ENCODE data around the gene EIF1B. TPM values are rescaled to one million over a fixed set of nuclear protein-coding genes. Genes with fewer than 3 reads are reported as not detected.

EIF1B gene
- total RNA-seq, 2 experiments from 2014 or later: 112 to 120 TPM

DNA sequence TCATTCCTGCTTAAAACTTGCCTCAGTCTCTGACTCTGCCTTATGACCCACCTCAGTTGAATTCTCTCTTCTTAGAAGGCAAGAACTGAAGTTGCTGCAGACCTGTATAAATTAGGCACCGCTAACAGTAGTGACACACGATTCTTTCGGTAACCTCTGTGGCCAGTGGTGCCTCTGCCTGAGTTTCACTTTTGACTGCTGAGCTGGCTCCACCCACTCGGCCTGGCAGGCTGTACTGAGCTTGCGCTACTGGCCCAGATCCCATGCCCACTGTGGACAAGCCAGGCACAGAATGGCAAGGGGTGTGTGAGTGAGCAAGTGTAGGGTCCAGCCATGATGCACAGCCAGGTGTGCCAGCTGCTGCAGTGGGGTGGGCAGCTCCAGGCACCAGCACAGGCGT is 19.1 kb upstream of the EIF1B start:
- POLR2A ChIA-PET: interaction anchor here (1.9 kb wide), 1 partner anchor 18 kb away, joined by 9 read pairs; no protein-coding TSS in a partner anchor
- Mint-ChIP-seq H3K9me3 (no peaks in the 10 kb centered on the region), H3K27ac (no peak overlapping the region), H3K4me3 (peak overlapping the region; percentile 59), H3K27me3 (no peaks in the 10 kb centered on the region), H3K36me3 (ENCODE audit: low read depth) (peaks cover 67% of the 10 kb centered on the region), H3K4me1 (ENCODE audit: low read depth) (no peaks in the 10 kb centered on the region)
- DNase-seq (peak in 4 of 14 experiments; percentile 4 to 60 (median 34)), ATAC-seq (ENCODE audit: poor library complexity) (peak; percentile 44)
- Histone ChIP-seq H3K36me3 (ENCODE audit: insufficient read depth, low read length) (peaks cover 5% of the 10 kb centered on the region), H3K9me3 (ENCODE audit: control insufficient read depth in 1 of 2, insufficient read depth in 1 of 2, low read length in 2 of 2) (peaks cover 0 to 9% of the 10 kb centered on the region in 2 experiments), H3K27me3 (ENCODE audit: control insufficient read depth in 1 of 2, insufficient read depth in 2 of 2, low read length in 2 of 2) (no peaks in the 10 kb centered on the region), H3K4me3 (ENCODE audit: low read length) (peak overlapping the region; percentile 17), H3K4me1 (ENCODE audit: insufficient read depth, low read length) (peaks cover 4% of the 10 kb centered on the region), H3K27ac (ENCODE audit: low read depth in 1 of 2, low read length in 2 of 2) (no peak overlapping the region)
- intact Hi-C loops (cut with DNase I, micrococcal nuclease): no loop called here
- TF ChIP-seq, protein P1, sequence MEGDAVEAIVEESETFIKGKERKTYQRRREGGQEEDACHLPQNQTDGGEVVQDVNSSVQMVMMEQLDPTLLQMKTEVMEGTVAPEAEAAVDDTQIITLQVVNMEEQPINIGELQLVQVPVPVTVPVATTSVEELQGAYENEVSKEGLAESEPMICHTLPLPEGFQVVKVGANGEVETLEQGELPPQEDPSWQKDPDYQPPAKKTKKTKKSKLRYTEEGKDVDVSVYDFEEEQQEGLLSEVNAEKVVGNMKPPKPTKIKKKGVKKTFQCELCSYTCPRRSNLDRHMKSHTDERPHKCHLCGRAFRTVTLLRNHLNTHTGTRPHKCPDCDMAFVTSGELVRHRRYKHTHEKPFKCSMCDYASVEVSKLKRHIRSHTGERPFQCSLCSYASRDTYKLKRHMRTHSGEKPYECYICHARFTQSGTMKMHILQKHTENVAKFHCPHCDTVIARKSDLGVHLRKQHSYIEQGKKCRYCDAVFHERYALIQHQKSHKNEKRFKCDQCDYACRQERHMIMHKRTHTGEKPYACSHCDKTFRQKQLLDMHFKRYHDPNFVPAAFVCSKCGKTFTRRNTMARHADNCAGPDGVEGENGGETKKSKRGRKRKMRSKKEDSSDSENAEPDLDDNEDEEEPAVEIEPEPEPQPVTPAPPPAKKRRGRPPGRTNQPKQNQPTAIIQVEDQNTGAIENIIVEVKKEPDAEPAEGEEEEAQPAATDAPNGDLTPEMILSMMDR (IDR thresholded peaks at IDR 0.05): no peak
- CTCF ChIA-PET: interaction anchor here (1.1 kb wide), 1 partner anchor 19 kb away, joined by 3 read pairs; no protein-coding TSS in a partner anchor

DNA sequence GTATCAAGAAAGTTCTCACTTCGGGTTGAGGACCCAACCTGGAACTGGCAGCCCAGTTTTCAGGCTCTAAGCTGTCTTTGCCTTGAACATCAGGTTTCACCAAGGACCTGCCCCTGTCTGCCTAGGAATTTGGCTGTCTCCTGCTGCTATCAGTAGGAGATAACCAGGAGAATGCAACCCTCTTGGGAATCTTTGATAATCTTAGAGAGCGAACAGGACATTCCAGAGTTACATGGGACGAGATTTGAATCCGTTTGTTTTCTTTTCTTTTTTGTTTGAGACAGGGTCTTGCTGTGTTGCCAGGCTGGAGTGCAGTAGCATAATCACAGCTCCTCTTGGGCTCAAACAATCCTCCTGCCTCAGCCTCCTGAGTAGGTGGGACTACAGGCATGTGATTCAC is 18.0 kb upstream of the EIF1B start:
- Mint-ChIP-seq H3K36me3 (ENCODE audit: low read depth) (peaks cover 66% of the 10 kb centered on the region), H3K27me3 (no peaks in the 10 kb centered on the region), H3K27ac (no peak overlapping the region), H3K9me3 (no peaks in the 10 kb centered on the region), H3K4me1 (ENCODE audit: low read depth) (no peaks in the 10 kb centered on the region), H3K4me3 (no peak overlapping the region)
- intact Hi-C loops (cut with DNase I, micrococcal nuclease): no loop called here
- Histone ChIP-seq H3K36me3 (ENCODE audit: insufficient read depth, low read length) (peaks cover 5% of the 10 kb centered on the region), H3K4me3 (ENCODE audit: low read length) (no peak overlapping the region), H3K9me3 (ENCODE audit: control insufficient read depth in 1 of 2, insufficient read depth in 1 of 2, low read length in 2 of 2) (peaks cover 0 to 9% of the 10 kb centered on the region in 2 experiments), H3K4me1 (ENCODE audit: insufficient read depth, low read length) (peaks cover 4% of the 10 kb centered on the region), H3K27me3 (ENCODE audit: control insufficient read depth in 1 of 2, insufficient read depth in 2 of 2, low read length in 2 of 2) (no peaks in the 10 kb centered on the region), H3K27ac (ENCODE audit: low read depth in 1 of 2, low read length in 2 of 2) (no peak overlapping the region)
- ChIA-PET POLR2A (interaction anchor here (0.6 to 1.9 kb wide), 2 partner anchors 17 to 24 kb away, joined by 3 to 9 read pairs; no protein-coding TSS in a partner anchor), CTCF (interaction anchor here (1.1 kb wide), 1 partner anchor 18 kb away, joined by 3 read pairs; no protein-coding TSS in a partner anchor)
- no peak for DNase-seq
- TF ChIP-seq, protein P1 (IDR thresholded peaks at IDR 0.05): no peak
- no peak for ATAC-seq (ENCODE audit: poor library complexity)

DNA sequence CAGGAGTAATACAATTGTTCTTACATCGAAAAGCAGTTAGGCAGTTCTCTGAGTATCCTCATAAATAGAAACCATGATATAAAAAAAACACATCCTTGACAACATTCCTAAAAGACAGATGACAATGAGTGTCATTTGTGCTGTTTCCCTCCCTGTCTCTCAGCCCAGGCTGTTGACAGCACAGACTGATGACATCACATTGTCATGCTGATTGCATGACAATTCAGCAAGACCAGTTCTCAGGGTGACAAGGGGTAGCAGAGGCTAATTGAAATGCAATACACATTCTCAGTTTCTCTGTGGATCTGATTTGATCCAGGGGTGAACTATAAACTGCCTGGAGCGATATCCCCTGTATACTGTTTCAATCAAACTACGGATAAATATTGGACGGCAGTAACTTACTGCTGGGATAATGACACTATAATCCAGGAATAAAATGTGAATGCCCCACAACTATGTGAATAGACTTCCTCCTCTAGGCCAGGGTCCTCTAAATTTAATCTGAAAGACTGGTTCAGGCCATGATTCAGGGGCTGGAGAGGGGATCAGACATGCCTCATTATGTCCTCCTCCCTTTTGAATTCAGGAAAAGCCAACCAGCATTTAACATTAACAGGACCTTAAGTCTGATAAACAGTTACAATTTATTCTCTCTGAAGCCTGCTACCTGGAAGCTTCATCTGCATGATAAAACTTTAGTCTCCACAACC is 16.7 kb upstream of the EIF1B start:
- Histone ChIP-seq H3K27me3 (ENCODE audit: control insufficient read depth in 1 of 2, insufficient read depth in 2 of 2, low read length in 2 of 2) (no peaks in the 10 kb centered on the region), H3K4me1 (ENCODE audit: insufficient read depth, low read length) (peaks cover 4% of the 10 kb centered on the region), H3K27ac (ENCODE audit: low read depth in 1 of 2, low read length in 2 of 2) (no peak overlapping the region), H3K4me3 (ENCODE audit: low read length) (no peak overlapping the region), H3K36me3 (ENCODE audit: insufficient read depth, low read length) (peaks cover 5% of the 10 kb centered on the region), H3K9me3 (ENCODE audit: control insufficient read depth in 1 of 2, insufficient read depth in 1 of 2, low read length in 2 of 2) (peaks cover 0 to 9% of the 10 kb centered on the region in 2 experiments)
- Mint-ChIP-seq H3K36me3 (ENCODE audit: low read depth) (peaks cover 69% of the 10 kb centered on the region), H3K4me1 (ENCODE audit: low read depth) (no peaks in the 10 kb centered on the region), H3K4me3 (no peak overlapping the region), H3K27me3 (no peaks in the 10 kb centered on the region), H3K9me3 (no peaks in the 10 kb centered on the region), H3K27ac (no peak overlapping the region)
- ChIA-PET POLR2A (no interaction called here), CTCF (no interaction called here)
- intact Hi-C loops (cut with DNase I, micrococcal nuclease): no loop called here
- TF ChIP-seq, protein P1 (IDR thresholded peaks at IDR 0.05): no peak
- ATAC-seq (ENCODE audit: poor library complexity) (no peak), DNase-seq (no peak)
